ENCODE measurements around the gene LRTM2.

LRTM2 gene

DNA sequence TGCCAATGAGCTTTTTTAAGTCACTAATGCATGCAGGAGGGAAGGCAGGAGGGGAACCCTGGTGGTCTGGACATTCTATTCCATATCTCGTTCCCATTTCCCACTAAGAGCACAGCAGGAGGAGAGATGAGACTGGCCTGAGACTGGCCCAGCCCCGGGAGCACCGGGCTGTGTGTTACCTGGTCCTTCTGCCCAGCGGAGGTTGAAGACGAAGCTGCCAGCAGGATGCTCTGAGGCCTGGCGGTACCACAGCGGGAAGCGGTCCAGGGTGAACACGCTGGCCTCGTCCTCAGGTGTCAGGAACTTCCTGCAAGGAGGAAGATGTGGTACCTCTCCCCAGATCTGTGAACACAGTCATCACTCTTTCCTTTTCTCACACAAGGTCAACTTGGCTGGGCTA lies 23.9 kb downstream of the LRTM2 start:
- DNase-seq: no peak

DNA sequence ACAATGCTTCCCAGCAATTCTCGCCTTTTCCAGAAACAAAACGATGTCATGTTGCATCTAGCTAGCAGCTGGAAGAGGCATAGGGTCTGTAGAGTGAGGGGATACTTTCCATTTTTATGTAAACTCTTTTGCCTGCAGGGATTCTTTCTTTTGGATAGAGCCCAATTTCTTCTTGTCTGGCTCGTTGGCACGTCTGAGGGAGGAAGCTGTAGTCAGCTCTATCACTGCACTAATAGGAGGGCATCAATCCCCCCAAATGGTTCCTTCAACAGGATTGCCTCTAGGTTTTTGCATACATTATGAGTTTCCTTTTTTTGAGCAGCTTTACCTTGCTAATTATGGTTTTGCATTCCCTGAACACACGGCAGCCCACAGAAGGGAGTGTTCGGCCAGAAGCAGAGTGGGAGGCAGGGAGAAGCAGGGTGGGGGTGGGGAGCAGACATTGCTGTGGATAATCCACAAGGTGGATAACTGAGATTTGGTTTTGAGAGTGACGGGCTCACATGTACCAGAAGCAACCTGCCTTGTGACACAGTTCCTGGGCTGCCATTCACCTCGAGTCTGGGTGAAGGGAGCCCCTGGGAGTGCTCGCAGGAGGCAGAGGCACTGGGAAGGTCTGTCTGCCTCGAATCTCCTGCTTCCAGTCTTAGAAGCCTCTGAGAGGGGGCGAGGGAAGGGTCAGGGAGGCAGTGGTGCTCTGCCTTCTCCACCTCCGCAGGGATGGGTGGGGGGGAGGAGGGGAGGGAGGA lies 24.5 kb downstream of the LRTM2 start:
- DNase-seq: no peak

DNA sequence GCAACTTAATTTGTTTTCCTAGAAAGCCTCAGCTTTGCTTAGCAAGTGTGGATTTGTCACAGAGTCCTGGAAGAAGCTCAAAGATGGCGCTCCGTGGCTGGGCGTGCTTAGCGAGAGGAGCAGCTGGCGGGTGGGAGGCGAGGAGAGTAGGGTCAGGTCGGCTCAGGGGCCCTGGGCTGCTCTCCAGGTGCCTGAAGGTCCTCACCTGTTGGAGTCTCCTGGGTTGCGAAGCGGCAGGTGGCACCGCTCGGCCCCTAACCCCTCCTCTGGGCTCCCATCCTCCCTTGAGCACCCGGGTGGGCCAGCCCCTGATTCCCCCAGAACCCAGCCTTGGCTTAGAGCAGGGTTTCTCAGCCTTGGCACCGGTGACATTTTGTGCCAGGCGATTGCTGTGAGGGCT lies 25.1 kb downstream of the LRTM2 start:
- DNase-seq: no peak

DNA sequence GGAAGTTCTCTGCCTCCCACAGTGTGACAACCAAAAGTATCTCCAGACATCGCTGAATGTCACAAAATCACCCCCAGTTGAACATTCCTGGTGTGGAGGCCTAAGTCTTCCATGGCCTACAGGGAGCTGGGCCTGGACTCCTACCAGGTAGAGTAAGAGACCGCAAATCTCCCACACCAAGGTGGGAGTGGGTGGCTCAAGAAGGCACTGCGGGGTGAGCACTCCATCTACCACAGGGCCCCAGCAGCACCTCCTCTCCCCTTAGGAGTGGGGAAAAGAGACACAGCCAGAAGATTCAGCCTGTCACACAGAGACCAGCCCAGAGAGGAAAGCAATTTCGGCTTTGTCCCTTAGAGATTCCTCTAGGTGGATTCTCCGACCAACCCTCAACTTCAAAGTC lies 25.5 kb downstream of the LRTM2 start:
- DNase-seq: no peak

DNA sequence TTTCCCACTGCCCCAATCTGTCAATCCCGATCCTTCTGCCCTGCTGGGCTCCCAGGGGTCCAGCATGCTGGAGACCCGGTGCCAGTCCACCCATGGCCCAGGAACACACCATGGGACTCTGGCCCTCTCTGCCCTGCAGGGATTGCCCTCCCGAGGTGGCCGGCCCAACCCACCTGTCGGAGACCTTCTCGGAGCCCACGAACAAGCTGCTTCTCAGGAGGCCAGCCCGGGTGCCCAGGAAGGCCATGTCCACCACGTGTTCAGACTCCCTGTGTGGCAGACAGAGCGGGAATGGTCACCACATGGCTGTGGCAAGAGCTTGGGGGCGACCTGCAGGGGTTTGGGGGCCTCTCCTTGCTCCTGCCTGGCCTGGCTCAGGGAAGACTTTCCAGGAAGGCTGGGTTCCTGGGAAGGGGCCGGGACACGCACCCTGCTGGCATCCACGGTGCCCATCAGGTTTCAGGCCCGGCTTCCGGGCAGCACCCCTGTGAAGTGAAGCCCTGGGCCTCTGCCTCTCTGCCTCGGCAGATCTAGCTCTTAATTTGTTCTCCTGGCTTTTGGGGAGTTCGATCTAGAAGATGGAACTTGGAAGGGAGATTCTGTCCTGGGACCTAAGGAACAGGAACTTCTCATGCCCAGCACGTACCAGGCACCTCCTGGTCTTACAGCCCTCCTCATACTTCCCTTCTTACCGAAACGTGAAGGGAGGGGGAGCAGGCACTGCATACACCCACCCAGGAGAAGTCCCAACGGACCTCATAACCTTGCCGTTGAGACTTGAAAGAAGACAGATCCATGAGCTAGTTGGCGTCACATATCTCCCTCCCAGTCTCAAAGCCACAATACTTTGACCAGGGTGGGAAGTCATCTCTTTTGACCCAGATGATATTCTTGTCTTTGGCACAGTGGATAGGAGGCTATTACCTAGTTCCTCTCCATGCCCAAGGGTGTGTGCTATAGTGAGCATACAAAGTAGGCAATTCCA lies 26.3 kb downstream of the LRTM2 start:
- no peak for DNase-seq

DNA sequence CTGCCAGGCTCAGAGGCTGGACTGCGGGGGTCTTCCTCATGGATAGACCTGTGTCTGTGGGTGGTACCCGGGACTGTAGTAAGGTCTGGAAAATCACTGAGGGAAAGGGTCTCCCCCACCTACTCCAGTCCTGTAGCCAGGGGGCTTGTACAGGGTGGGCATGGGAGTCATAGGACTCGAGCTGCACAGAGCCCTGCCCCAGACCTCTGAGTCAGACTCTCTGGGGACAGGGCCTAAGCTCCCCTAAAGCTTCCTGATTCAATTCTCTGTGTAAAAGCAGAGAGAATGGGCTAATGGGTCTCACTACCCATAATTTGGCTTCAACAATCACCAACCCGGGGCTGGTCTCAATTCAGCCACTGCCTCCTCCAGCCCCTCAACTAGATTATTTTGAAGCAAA lies 27.0 kb downstream of the LRTM2 start:
- DNase-seq: no peak

DNA sequence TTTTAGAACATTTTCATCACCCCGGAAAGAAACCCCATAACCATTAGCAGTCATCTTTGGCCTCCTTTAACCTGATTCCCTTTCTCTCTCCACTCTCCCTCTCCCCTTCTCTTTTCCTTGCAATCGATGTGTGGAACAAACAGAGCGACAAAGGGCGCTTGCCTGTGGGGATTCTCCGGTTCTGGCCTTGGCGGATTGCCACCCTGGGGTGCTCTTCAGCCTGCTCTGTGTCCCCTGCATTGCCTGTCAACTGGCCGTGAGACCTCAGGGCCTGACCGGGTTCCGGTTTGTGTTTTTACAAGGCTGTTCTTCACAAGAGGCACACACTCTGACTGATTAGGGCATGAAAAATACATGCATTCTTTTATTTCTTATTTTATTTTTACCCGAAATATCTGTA lies 27.8 kb downstream of the LRTM2 start:
- no peak for DNase-seq

DNA sequence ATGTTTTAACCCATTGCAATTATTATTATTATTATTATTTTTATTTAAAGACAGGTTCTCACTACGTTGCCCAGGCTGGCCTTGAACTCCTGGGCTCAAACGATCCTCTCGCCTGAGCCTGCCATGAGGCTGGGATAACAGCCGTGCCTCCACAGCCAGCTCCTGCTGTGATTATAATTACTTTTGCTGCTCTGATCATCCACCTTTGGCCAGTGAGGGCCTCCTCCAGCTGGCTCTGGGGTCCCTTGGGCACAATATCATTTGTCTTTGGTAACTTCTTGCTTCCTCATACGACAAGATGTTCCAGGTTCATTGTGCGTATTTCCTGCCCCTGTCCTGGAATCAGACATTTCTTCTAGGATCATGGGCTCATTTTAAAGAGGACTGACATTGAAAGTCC lies 28.4 kb downstream of the LRTM2 start:
- DNase-seq: no peak

DNA sequence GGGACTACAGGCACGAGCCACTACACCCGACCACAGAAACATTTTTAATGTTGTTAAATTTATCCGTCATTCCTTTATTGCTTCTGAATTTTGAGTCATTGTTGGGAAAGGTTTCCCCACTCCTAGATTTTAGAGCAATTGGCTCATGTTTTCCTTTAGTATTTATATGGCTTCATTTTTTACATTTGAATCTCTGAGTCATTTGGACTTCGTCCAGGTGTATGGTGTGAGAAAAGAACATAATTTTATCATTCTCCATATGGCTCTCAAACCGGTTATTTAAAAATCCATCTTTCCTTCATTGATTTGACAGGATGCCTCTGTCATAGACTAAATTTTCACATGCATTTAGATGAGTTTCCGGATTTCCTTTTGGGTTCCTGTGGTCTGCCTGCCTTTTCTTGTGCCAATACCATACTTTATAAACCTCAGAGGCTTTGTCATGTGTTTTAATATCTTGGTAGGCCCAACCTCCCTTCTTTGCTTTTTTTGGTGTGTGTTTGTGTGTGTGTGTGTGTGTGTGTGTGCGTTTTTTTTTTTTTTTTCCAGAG lies 30.9 kb downstream of the LRTM2 start:
- no peak for DNase-seq

DNA sequence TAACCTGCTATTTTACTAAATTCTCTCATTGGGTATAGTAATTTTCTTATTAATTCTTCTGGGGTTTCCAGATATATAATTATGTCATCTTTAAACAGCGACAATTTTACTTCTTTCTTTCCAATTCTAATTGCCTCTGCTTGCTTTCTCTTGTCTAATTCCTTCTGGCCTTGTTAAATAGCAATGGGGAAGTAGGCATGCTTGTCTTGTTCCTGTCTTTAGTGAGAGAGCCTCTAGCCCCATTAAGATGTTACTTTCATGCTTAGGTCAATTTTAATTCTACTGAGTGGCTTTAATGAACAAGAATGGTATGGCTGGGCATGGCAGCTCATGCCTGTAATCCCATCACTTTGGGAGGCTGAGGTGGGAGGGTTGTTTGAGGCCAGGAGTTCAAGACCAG lies 31.7 kb downstream of the LRTM2 start:
- no peak for DNase-seq

DNA sequence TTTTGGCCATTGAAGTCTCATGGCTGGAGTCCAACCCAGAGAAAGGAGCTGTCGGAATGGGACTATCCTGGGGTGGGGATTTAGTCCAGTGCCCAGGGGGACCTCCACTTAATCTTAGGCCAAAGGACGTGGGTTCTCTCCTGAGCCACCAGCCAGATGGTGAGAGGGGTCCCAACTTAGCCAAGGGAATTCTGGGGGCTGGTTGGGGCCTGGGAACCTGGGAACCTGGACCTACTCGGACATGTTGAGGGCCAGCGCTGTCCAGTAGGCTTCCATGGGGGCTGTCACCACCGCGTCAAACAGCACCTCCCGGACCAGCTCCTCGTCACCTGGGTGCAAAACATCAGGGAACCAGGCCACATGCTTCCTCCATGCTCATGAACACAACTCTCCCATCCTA lies 33.4 kb downstream of the LRTM2 start:
- DNase-seq: no peak

DNA sequence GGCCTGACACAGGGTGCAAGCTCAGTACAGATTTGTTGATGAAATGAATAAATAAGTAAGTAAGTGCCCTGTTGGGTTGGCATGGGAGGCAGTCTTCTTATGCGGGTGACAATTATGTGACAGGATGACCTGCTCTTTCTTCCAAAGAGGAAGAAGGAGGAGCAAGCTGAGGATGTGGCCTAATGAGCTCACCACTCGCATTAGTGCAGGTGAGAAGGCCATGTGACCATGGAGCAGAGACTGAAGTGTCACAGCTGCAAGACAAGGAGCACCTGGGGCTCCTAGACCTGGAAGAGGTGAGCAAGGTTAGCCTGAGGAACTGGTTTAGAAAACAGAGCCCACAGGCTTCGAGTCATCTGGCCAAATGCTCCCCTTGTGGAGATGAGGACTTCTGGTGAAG lies 34.9 kb downstream of the LRTM2 start:
- DNase-seq: no peak

DNA sequence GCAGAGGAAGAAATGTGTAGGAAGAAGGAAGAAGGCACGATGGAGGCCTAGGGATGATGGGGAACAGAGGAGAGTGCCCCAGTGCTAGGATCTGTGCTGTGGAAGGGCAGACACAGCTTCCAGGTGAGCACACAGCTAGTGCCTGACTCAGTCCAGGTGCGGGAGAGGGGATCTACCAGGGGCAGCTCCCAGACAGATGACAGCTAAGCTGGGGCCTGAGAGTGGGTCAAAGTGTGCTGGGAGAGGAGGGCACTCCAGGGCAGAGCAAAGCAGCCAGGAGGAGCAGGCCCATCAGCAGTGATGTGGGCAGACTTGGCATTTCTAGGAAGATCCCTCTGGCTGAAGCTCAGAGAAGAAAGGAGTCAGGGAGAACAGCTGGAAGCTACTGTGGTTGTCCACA lies 36.7 kb downstream of the LRTM2 start:
- DNase-seq: no peak

DNA sequence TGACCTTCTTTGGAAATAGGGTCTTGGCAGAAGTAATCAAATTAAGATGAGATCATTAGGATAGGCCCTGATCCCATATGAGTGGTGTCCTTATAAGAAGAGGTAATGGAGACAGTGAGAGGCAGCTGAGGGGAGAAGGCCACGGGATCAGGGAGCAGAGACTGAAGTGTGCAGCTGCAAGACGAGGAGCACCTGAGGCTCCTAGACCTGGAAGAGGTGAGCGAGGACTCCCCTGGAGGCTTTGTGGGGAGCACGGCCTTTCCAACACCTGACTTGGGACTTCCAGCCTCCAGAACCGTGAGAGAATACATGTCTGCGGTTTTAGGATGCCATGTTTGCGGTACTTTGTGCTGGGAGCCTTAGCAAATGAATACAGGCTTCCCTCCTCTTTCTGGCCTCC lies 37.5 kb downstream of the LRTM2 start:
- DNase-seq: no peak

DNA sequence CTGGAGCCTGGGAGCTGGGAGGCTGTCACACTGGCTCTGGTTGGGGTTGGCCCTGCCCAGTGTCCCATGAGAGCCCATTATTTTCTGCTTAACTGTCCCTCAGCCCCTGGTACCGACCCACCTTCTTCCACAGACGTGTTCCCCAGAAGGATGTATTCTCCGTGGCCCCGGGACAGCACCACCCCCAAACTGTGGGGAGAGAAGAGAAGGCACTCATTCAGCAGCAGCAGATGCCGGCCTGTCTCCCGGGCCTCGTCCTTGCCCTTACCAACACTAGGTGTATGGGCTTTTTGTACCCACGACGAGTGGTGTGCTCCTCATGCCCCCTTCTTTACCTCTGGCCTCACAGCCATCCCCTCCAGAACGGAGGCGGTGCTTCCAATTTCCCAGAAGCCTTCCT lies 38.1 kb downstream of the LRTM2 start:
- DNase-seq: no peak

DNA sequence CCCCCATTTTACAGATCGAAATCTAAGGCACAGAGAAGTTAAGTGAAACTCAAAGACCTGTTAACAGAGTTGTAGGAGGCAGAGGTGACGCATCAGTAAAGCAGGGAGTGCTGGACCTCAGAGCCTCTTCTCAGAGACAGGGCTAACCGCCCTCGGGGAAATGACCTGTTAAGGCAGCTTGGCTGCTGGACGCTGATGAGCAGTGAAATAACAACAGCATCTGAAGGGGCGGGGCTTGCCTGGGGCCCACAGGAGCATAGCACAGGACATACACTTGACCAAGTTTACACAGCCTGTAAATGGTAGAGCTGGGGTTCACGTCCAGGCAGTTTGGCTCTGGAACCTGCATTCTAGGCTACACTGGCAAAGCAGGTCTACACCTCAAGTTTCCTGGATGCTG lies 39.3 kb downstream of the LRTM2 start:
- no peak for DNase-seq

DNA sequence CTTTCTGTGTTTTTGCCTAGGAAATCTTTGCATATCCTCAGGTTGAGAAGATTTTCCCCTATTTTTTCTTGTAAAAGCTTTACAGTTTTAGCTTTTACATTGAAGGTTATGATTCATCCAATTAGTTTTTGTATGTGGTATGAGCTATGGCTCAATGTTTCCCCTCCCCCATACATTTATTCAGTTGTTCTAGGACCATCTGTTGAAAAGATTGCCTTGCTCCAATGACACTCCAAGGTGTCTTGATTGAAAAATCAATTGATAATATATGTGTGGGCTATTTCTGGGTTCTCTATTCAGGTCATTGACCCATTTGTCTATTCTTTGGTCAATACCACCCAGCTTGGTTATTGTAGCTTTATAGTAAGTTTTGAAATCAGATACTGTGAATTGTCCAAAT lies 42.6 kb downstream of the LRTM2 start:
- no peak for DNase-seq

DNA sequence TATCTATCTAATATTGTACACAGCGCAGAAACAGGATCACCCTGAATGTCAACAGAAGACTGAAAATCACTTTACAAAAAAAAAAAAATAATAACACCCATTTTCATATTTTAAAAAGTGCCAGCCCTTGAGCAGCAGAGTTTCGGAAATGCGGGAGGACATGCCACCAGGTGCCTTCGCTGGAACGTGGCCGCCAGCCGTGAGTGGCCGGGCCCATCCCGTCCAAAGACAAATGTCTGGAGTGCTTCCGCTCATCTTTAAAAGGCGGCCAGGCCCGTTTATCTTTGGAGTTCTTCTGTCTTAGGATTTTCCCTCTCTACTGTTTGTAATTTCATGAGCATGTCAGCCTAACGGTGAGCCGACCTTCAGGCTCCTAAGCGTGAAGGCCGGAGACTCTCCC lies 43.5 kb downstream of the LRTM2 start:
- DNase-seq: no peak

DNA sequence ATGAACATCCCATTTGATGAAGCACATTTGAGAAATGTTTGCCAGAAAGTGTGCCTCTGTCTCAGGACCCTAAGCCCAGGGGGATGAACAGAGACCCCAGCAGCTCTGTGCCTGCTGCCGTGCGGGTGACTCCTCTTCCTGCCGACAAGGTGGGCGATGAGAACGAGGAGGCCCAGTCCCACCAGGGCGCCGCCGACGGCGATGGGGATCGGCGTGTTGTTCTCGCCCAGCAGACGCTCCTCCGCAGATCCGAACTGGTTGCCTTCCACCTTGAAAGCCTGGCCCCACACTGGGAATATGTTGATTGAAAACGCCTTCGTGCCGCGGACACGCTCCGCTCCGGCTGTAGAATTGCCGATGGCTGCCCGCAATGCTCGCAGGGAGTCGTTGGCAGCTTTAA lies 44.1 kb downstream of the LRTM2 start:
- no peak for DNase-seq

DNA sequence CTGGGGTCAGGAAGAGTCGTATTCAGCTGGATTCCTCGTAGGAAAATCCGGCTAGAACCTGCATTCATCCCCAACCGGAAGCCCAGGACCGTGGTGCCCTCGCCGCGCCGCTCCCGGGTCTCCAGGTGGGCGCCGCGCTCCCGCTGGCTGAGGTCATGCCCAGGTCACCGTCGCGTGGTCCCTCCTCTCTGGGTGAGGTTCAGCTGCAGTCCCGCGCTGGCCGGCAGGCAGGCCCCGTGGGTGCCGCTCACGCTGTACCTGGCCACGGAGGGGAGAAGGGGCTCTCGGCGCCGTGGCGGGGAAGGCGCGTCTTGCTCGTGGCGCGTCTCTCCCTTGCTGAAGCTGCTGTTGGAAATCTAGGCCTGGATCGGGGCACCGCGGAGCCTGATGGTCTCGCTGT lies 44.5 kb downstream of the LRTM2 start:
- DNase-seq: no peak

DNA sequence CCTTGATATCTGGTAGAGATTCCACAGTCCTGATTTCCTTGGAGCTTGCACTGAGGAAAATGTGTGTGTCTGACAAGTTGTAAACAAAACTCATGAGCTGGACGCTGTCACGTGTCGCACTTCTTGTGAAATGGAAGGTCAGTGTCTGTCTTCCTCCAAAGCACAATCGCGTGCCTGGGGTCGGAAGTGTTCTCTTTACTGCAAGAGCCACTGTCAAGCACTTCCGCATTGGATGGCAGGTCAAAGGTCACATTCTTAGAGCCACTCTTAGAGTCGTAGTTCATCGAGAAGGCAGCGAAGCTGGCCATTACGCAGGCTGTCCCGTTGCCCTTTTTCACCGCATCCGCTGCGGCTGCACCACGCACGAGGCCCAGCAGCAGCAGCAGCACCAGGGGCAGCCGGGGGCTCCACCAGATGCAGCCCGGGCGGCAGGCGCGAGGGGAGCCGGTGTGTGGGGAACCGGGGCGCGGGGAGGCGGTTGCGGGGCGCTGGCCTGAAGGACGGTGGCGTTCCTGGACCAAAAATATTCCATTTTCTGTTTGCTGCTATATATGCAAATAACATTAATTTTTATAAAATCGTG lies 45.0 kb downstream of the LRTM2 start:
- no peak for DNase-seq

DNA sequence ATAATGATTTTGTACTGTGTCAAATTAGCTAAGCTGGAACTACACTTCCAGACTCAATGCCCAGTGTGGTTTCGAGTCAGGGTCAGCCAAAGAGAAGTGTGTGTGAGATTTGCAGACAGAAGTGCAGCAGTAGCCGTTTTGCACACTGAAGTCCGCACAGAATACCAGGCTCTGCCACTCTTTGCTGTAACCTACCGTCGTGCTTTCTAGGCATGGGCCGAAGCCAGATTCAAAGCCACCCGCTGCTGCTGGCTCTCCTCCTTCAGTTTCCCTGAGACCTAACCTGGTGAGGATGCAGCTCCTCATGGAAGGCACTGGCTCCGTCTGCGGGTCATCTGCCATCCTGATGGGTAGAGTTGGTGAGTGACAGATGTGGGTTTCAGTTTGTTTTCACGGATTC lies 48.8 kb downstream of the LRTM2 start:
- no peak for DNase-seq

DNA sequence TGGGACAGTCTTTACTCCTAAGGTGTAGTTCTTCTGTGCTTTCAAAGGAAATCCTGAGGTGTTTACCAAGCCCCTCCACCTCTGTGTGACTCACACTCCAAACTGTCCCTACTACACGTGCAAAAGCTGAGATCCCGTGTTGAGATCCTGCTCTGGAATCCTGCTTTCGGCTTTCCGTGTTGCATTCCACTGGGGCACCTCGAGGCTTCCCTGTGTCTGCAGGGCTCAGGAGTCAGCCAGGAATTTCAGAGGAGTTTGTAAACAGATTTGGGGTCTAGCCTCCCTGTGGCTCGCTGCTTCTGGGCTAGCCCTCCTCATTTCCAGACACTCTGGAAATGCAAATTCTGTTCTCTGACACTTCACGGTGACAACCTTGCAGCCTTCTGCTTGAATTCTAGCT lies 49.7 kb downstream of the LRTM2 start:
- DNase-seq: no peak
